ENCODE measurements around the gene PARP4.
"Not testable (repeated sequence)": the region's sequence is repeated elsewhere in the genome, so short reads cannot be mapped to it uniquely, and the experiment has no call there.

The PARP4 gene

DNA sequence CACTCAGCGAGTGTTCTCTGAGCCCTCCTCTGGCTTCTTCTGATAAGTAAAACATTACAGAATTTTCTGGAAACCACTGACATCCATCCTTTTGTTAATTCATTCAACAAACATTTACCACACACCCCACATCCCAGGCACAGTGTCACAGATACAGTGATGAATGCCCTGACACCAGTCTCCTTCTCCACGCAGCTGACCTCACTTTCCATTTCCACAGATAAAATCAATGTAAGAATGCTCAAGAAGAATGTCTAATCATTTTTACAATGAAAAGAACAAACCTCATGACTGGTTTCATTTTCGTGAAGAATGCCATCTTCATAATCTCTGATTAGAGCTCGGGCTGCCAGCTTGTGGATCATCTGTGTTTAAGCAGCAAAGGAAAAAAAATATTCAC, 69.2 kb downstream of the PARP4 start:
- no peak for DNase-seq

DNA sequence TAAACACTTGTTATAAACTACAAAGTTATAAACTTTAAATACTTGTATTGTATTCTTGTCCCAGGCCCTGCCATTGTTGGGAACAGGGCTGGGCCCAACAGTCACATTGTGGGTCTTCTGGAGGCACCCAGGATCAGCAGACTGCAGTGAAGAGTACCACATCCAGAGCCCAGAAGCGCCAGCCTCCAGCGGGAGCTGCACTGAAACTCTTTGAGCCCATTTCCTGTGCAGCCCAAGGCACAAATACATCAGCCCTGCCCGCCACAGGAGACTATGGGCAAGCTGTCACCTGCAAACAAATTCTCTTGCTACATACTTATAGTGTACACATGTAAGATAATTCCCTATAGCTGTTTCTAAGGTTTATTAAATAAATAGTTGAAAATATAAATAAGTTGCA, 86.5 kb downstream of the PARP4 start:
- not testable (repeated sequence) for DNase-seq

DNA sequence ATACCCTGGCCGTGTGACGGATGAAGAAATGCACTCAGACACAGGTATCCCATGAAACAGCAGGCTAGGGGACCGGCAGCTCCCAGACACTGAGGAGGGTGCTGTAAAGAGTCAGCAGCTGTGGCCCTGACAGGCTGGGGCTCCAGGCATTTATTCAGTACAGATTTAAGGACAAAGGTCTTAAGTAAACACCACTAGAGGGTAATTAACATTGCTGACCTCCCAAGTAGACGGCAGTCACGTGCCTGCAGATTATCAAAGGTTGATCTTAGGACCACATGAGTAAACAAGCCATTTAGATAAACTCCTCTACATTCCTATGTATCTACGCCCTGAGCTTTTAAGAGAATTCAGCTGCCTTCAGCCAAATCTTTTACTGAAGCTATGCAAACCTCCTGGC, 92.9 kb downstream of the PARP4 start:
- DNase-seq = not testable (repeated sequence)

DNA sequence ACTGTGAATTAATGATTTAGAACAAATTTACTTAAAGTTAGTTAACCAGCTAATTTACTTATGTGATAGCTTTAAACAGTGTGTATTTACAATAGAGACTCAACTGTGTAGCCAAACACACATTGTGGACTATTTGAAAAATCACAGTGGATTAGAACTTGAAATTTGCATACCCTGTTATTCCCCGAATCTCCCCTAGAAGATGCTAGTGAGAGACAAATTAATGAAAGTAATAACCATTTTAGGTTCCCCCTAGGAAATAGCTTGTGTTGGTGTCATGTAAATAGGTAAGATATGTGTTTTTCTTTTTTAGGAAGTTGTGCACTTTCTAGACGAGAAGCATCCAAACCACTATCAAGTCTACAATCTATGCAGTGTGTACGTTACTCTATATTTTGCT, 104.7 kb downstream of the PARP4 start:
- DNase-seq = no peak

DNA sequence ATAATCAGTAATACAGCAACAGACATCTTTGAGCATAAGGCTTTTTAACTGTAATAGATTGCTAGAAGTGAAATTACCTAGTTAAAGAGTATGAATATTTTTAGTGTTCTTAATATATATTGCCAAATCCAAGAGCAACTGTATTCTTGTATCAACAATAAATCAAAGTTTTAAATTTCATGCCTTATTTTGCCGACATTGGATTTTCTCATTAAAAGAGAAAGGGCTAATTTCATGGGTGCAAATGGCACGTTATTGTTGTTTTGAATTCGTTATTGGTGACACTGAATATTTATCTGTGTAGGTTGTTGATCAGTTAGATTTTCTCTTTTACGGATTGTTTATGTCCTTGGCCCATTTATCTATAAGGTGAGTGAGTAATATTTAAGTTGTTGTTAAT, 106.1 kb downstream of the PARP4 start:
- DNase-seq = no peak

DNA sequence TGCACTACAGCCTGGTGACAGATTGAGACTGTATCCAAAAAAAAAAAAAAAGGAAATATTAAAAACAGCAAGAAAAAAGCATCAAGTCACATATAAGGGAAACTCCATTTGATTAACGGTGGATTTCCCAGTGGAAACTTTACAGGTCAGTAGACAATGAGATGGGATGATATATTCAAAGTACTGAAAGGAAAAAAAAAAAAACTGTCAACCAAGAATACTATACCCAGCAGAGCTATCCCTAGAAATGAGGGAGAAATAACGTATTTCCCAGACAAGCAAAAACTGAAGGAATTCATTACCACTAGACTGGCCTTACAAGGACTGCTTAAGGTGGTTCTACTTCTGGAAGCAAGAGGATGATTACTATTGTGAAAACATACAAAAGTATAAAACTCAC, 115.8 kb downstream of the PARP4 start:
- no peak for DNase-seq

DNA sequence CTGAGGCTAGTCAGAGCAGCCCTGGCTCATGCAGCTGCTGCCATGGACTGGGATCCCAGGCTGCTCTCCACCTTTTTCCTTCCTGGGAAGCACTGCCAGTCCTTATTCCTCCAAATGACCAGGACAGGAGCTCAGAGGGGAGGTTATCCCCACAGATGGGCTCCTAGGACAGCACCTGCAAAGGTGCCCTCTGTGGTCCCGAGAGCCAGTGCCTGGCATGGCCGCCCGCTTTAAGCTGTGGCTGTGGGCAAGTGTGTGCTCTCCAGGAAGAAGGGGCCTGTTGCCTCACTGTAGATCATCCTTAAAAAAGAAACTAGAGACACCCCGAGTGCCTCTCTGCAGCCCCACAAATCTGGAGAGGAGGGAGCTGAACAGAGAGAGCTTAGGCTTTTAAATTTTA, 119.6 kb downstream of the PARP4 start:
- DNase-seq = no peak

DNA sequence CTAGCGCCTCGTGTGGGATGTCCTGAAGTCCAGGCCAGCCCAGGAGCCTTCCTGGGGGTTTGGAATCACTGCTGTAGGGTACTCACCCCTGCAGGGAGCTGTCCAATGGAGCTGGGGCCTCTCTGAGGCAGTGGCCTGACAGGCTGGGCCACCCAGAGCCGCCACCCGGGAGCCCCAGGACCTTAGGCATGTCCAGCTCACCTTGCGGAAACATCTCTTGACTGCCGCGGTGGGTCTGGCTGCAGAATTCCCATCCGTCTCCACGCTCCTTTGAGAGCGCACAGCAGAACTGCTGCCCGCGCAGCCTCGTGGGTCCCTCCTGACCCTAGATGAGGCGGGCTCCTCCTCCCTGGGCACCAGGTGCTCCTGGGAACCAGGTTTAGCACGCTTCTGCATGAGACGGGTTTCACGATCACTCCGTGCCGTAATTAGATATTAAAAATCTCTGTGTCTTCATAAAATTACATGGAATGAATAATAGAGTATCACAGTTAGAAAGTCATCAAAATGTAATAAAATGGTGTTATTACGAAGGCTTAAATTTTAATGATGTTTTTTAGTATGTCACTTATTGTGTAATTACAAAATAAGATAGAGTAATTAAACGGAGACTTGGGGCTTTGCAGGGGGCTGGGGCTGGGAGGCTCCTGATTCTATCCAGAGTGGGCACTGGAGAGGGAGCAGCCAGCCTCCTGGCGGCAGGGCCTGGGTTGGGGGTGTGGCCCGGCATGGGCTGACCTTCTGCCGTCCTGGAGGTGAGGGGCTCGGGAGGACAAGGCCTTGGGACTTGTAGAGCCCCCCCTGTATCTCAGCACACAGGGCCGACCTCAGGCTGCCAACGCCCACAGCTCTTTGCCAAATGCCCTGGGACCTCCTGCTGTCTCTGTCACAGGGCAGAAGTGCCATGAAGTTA, 120.6 kb downstream of the PARP4 start:
- not testable (repeated sequence) for DNase-seq

DNA sequence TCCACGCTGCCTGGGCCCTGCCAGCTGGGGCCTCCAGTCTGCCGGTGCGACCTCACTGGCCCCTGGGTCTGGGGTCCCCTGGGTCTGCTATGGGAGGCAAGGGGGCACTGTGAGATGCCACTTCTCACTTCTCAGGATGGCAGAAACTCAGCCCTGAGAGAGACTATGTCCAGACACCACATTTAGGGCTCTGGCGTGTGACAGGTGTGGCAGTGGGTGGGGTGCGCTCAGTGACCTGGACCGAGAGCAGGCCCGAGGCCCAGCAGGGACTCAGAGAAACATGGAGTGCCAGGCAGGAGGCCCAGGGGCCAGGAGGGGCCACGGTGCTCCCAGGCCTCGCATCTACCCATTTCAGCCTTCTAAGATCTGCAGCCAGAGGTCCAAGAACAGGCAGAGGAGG, 121.8 kb downstream of the PARP4 start:
- DNase-seq = not testable (repeated sequence)

DNA sequence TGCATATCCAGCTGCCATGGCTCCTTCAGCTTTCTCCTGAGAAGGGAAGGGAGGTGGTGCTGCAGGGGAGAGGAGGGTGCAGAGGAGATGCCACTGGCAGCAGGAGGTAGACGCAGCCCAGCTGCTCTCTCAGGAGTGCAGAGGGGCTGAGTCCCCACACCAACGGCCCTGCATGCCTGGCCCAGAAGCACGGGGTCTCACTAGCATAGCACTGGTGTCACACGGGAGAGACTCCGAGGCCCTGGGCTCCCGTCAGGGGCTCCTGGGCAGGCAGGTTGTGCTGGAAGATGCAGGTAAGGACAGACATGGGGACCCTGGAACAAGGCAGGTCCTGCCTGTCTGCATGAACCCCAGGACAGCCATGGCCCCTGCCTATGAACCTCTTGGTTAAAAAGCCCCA, 123.1 kb downstream of the PARP4 start:
- no peak for DNase-seq

DNA sequence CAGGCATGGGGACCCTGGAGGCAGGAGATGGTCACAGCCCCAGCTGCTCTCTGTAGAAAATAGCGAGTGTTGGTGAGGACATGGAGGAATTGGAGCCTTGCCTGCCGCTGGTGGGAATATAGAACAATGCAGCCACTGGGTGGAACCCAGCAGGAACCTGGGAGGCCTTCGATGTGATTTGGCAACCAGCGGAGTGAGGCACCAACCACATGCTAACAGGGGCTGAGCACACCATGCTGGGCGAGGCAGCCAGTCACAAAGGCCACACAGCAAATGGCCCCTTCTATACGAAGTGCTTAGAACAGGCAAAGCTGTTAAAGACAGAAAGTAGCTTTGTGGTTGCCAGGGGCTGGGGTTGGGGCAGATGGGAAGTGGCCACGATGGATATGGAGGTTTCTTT, 123.8 kb downstream of the PARP4 start:
- not testable (repeated sequence) for DNase-seq

DNA sequence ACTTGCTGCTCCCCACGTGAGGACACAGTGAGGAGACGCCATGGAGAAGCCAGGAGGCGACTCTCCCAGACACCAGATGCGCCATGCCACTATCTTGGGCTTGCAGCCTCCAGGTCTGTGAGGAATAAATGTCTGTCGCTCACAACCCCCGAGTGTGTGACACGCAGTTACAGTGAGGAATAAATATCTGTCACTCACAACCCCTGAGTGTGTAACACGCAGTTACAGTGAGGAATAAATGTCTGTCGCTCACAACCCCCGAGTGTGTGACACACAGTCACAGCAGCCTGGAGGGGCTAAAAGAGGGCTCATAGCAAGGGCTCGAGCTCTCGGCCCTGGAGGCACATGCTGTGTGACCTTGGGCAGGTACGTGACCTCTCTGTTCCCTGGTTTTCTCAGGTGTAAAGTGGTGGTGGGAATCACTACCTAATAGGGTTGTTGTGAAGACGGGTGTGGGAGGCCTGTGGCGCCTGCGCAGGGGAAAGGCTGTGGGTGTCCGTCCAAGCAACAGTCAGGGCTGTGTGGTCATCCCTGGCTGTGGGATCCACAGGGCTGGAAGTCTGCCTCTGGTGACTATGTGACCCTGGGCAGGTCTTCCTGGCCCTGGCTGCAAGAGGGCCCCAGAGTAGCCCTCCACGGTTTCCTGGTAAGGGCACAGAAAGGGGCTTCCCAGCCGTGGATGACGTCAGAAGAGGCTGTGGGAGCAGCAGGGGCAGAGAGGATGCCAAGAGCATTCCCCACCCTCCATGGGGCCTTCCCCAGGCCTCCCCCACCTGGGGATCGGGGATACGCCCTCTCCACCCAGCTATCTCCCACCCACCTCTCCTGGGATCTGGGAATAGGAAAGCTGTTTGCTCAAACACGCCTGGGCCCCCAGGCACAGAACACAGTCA, 125.5 kb downstream of the PARP4 start:
- no peak for DNase-seq

DNA sequence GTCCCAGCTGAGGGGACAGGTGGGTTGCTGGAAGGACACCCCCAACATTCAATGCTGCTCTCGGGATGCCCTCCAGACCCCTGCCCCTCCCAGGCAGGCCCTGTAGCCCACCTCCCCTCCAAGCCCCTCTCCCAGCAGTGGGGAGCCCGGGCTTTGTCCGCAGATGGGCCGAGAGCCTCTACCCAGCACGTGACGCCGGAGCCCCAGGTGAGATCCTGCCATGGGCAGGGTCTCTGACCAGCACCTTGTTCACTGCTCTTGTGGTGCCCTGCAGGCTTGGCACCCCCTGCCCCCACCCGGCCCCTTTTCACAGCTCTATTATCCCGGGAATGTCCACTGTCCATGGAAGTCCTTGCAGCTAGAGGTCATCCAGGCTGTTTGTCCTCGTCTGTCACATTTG, 126.7 kb downstream of the PARP4 start:
- no peak for DNase-seq

DNA sequence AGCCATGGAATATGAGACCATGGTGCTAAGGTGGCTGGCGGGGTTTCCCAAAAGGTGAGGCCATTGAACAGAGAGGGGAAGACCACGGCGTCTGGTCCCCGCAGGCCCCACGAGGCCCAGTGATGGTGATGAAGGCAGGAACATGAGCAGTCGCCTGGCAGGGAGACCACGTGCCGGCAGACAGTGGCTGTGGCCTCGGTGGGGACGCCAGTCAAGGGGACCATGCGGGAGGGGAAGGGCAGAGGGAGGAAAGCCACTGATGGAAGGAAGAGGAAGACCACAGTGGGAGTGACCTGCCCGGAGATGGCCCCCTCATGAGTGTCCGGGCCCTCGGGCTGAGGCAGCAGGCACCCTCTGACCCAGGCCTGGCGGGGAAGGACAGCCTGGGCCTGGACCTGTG, 127.6 kb downstream of the PARP4 start:
- DNase-seq = not testable (repeated sequence)

DNA sequence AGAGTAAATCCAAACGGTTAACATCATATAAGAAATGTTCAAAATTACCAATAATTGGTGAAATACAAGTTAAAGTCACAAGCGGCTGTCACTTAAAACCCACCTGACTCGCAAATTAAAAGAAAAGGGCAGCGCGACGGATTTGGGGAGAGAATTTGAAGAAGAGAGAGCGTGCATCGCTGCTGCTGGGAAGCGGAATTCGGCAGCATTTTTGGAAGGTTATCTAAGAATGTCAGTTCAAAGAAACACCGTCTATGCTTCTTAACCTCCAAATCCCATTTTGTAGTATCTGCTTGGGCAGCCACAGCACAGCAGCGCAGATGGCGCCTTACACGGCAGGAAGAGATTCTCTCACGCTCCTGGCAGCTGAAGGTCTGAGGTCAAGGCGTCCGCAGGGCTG, 128.5 kb downstream of the PARP4 start:
- DNase-seq = not testable (repeated sequence)

DNA sequence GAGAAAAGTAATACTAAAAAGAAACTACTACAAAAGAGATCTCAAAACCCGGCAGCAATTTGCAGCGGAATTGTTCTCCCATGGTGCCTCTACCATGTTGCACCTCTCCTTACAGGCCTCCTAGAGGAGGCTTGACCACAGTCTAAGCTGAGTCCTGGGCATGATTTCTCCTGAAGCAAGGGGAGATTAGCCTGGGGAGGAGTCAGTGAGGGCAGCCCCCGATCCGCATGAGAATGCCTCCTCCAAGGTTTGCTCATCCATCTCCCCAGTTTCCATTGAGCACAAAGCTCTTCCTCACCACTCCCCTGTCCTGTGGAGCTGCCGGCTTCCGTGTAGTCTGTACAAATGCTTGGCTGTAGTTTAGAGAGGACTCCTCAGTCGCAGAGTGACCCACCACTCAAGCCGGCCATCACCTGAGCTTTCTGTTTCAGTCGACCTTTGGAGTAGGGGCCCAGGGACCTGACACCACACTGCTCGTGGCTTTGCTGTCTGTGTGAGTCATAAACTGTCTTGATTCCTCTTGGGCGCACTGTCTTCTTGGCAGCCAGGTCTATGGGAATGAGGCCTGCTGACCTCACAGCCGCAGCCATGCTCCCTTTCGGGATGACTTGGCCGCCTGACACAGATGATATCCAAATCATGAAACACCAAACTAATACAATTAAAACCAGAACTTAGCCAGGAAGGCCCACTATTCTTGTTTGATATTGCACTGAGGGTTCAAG, 130.9 kb downstream of the PARP4 start:
- no peak for DNase-seq

DNA sequence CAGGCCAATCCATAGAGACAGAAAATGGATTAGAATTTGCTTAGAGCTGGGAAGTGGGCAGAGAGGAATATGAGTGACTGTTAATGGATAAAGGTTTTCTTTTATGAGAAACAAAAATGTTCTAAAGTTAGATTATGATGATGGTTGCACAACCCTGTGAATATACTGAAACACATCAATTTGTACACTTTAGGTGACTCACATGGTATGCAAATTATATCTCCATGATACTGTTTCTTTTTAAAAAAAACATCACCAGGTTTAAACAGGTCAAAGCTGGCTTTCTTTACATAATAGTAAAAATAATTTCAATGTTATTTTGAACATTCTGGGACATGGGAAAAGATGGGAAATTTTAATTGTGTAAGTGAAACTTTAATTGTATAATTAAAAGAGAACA, 131.7 kb downstream of the PARP4 start:
- not testable (repeated sequence) for DNase-seq

DNA sequence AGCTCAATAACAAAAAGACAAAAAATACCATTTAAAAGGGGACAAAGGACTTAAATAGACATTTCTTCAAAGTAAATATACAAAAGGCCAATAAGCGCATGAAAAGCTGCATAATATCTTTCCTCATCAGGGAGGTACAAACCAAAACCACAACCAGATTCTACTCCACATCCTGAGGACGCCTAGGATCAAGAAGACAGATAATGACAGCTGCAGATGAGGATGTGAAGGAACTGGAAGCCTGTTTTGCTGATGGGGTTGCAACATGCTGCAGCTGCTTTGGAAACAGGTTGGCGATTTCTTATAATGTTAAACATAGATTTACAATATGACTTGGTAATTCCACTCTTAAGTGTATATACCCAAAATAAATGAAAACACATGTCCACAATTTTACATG, 132.4 kb downstream of the PARP4 start:
- DNase-seq = not testable (repeated sequence)

DNA sequence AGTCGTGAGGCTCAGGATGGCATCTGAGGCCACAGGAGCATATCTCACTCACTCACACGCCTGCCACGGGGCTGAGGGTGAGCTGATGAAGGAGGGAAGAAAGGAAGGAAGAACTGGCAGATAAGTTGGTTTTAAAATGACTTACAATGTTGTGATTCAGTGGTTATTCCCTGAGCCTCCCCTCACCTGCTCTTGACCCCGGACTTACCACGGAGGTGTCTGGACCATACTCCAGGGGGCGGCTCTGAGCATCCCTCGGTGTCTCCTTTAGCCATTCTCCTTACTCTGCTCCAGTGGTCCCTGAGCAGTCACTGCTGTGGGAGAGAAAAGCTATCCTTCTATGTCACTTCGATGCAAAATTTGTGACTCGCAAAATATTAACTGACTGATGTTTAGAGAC, 141.3 kb downstream of the PARP4 start:
- DNase-seq = not testable (repeated sequence)
